ENCODE measurements around the gene TMEM26.

TMEM26 gene

DNA sequence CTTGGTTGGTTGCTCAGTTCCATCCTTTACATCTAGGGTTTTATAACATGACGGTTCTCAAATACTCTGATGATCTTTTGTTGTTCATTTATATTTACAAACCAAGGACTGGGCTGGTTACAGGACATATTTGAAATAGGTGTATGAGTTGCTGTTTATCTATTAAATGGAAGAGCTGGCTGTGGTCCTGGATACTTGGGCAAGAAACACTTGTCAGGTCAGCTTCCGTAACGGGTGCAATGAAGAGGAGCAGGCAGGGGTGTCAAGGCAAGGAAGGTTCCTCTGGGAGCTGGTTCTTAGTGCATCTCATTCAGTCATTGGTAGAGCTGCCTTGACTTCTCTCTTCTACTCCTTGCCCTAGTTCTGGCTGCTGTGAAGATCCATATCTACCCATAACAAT, 4.8 kb upstream of the TMEM26 start:
- no peak for DNase-seq

DNA sequence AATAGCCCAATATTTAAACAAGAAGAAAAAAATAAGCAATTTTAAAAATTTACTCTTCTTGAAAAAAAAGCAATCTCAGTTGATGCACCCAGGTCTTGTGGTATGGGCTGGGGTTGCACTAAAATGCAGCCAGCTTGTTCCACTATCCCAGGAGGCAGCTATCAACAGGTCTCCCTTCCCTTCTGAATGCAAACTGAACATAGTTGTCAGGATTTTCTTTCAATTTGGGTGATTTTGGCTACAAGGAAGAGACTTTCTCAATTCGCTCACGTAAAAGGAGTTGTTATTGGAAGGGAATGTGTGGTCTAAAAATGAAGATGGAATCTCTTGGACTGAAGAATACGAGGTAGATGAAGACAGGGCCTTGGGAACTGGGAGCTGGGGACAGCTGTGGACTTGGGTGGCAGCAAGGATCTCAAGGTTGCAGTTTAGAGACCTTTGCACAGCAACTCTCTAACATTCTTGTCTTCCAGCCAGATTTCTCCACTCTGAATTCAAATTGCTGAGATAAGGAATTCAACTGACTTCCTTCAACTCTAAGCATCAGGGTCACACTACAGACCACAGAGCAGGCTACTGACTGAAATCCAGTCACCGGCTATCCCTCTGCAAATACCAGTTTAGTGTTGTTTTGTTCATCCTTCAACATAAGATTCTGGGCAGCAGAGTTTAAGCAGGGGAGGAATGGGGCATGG, 3.1 kb upstream of the TMEM26 start:
- DNase-seq = peak; percentile 30

DNA sequence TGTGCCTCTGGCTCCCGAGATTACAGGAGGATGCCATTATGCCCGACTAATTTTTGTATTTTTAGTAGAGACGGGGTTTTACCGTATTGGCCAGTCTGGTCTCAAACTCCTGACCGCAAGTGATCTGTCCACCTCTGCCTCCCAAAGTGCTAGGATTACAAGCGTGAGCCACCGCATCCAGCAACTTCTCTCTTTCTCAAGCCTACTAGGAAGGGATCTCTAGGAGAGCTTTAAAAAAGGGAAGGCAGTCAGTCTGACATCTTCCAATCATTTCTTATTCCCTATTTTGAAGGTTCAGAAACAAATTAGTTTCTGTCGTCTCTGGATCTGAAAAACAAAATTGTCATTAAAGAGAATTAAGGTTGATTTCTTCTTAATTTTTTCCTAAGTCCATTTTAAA, 2.5 kb upstream of the TMEM26 start:
- no peak for DNase-seq

DNA sequence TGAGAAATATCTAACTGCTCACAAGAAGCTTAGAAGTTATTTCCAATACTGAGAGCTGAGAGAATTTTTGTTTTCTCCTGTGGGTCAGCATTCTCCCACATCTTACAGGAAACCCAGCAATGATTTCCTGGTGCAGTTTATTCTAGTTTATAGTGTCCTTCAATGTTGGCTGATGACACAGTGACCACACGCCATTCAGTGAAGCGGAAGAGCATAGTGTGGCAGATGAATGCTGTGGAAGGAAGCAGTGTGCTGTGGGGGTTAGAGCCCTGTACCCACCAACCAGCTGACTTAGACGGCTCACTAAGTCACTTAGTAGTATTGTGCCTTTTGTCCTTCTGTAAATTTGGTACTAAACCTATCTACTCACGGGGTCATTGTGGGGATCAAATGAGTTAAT, 1.4 kb upstream of the TMEM26 start:
- no peak for DNase-seq

DNA sequence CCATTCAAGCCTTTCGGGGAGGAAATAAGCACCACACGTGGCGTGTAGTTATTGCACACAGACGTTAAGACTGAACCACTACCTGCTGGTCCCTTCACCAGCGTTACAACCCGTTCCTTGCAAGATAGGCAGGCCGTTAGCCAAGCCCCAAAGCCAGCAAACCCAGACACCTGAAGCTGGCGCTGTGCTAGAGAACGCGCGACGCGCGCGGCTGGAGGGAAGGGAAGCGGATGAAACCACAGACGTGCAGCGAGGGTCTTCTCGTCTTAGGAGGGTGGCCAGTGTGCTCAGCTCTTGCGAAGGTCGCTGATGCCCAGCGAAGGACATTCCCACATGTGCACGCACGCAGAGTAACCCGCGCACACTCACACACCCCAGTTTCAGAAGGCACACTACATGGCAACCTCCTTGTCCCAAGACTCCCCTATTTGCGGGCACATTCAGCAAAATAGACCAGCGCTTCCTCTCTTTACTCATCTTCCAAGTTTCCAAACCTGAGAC, 980 bp downstream of the TMEM26 start:
- DNase-seq = peak; percentile 4

DNA sequence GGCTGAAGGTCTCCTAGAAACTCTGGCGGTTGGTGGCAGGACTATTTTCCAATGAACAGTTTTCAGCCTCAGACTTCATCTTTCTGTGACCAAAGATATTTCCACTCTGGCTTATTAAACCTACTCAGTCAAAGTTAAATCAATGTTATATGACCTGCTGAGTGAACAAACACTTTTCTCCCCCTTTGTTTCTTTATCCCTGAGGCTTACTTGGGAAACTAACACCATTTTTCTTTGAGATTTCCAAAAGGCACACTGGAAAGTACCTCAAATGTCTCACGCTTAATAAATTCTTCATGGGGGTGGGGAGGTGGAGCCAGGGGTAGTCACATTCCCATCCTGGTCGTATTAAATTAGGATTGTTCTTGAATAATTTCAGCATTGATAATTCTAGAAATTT, 1.8 kb downstream of the TMEM26 start:
- no peak for DNase-seq

DNA sequence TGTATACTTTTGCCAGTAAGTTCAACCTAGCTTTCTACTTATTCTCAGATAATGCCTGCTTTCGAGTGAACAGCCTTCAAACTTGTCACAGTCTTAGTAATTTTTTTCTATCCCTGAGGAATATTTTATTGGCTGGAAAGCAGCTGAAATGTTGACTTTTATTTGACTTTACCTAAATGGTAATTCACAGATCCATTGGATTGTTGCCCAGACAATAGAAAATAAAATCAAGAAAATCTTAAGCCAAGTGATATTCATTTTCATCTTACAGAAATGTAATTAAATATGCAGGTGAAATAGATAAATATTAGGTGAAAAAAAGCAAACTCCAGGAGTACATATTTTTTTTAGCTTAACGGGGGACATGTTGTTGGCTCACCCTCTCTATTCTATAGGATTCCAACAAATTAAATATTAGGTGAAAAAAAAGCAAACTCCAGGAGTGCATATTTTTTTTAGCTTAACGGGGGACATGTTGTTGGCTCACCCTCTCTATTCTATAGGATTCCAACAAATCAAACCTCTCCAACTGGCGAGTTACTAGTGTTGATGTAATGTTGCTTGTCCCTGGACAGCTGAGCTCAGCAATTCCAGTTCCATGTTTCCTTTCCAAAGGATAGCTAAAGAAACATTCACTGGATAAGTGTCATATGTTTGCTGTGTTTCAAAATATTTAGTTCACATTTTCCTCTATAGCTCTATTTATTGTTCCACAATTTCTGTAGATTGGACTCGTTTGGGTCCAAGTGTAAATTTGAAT, 4.2 kb downstream of the TMEM26 start:
- no peak for DNase-seq

DNA sequence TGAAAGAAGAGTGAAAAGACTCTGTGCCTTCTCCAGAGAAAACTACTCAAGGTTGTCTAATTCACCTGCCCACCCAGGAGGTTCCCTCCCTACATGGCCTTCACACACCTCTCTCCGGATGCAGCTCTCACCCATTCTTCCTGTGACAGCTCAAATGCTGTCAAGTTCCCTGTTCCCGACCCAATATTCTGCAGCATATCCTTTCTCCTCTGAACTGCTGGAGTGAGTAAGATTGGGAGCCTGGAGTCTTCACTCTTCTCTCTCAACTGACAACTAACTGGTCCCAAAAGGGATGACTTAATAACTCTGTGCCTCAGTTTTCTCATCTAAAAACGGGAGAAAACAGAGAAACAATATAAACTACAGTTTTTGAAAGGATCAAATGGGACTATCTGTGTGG, 5.1 kb downstream of the TMEM26 start:
- DNase-seq = no peak

DNA sequence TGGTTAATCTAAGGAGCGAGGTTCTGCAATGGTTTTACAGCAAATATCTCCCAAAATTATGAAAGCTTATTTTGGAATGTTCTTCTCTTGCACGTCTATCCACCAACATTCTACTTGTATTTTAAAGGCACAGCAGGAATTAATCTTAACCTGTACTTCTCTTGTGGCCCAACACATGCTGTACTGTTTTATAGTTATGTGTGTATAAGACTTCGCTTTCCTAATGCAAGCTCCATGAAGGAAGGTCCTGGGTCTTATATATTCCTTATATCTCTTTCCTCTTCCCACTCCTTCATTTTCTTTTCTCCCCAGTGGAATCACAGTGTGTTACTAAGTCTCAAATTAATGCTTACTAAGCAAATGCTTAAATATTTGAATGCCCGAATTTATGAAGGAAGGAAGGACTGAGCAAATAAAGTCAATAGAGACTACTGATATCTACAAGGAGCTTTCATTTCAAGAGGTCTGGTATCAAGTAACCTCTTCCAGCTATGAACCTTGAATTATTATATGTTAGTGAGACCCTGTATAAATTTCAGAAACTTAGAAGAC, 14.0 kb downstream of the TMEM26 start:
- no peak for DNase-seq

DNA sequence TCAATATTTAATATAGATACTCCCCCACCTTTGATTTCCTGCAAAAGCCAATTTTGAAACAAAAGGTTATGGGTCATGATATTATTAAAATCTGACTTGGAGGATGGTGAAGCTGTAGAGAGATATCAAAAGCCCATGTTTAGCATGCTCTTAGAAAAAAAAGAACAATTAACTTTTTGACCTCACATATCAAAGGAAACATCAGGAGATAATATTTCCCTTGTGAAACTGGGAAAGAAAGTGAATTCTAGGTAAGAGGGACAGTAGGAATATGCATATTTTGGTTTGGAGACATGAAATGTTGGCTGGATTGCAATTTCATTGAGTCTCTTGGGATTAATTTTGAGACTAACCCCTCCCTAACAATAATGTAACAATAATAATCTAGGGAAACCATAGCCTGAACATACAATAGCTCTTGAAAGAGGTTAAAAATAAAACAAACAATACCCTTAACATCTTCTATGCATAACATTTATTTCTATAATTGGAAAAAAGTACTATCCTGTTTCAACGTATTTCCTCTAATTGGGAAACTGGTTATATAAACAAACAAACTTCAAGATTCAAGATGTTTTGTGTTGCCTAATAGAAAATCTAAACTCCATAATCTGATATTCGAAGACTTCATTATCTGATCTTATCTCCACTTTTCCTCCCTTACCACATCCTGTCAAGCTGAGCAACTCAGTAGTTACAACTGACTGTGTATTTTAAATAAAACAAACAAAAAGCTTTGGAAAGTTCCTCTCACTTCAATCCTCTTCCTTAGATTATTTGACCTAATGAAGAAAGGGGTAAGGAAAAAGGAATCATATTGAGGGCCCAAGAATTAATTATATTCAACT, 14.8 kb downstream of the TMEM26 start:
- DNase-seq = peak; percentile 8

DNA sequence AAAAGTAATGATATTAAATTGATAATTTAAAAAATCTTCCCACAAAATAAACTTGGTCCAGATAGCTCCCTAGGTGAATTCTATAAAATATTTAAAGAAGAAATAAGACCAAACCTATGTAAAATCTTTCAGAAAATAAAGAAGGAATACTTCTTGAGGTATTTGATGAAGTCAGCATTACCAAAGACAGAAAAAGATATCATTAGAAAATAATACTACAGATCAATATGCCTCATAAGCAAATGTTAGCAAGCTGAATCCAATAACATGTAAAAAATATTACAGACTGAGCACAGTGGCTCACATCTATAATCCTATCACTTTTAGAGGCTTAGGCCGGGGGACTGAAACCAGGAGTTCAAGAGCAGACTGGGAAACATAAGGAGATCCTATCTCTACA, 30.0 kb downstream of the TMEM26 start:
- DNase-seq = no peak

DNA sequence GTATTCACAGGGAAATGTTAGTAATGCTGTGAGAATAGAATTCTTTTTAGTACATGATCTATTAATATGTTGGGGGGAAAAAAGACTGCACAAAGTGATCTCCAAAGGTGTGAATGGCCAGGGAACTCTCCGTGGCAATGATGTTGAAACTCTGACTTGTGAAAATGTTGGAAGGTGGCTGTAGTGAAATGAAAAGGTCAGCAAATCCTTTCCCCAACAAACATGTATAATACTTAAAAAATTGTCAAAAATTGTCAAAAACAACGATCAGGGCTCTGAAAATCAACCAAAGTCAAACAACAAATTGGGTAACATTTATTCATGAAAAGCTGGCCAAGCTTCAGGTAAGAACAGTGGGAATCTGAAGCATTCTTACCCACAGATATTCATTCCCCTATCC, 35.5 kb downstream of the TMEM26 start:
- DNase-seq = no peak

DNA sequence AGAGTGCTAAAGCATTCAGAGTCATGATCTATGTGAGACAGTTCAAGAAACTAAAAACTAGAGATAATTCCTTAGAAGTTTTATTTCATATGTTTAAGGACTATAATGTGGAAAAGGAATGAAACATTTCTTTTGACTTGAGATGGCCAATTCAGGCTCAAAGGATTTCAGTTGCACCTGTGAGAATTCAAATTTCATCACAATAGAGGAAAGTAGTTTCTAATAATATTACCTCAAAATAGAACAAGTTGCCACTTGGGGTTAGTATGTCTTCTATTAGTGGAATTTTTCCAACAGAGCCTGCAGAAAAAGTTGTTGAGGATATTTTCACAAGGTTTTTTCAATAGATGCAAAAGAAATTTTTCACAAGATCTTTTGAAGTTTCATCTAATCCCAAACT, 37.4 kb downstream of the TMEM26 start:
- no peak for DNase-seq

DNA sequence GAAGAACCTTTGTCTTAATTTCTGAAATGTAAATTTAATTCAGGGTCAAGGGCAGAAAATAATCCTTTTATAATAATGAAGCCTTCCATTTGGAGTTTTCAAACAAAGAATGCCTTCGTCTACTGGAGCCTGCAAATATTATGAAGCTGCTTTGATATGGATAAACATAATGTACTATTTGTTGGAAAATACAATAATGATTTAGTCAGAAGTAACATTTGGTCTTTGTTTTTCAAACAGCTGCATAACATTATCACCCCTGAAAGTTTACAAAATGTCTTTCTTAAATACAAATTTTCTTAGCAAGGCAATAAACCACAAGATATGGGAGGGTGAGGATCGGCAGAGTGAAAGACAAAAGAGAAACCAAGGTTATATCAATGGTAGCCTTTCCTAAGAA, 41.5 kb downstream of the TMEM26 start:
- no peak for DNase-seq

DNA sequence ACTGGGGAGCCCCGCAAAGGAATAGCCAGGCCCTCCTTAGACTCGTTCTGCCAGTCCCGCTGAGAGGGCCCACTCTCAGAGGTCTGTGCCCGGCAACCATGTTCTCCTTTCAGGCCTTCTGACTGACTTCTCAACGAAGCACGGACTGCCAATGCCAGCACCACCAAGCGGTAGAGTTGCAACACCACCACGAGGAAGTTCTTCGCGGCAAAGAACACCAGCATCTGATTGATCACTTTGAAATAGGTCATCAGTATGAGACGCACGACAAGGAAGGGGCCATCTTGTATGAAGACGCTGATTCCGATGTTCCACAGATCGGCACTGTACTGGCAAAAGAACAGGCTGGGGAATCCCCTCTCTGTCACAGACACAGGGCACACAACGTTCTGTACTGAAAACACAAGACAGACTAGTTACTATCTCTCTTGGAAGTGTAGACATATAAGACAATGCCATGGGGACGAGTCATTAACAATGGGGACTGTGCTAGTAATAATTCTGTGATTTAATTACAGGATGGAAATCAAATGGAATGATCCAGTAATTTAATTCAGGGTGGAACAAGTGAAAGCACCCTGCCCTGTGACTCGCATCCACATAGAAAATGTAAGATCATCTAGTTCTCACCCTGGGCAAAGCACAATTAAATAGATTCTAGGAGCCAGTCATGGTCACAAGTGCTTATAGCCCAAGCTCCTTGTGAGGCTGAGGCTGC, 42.7 kb downstream of the TMEM26 start:
- DNase-seq = no peak

DNA sequence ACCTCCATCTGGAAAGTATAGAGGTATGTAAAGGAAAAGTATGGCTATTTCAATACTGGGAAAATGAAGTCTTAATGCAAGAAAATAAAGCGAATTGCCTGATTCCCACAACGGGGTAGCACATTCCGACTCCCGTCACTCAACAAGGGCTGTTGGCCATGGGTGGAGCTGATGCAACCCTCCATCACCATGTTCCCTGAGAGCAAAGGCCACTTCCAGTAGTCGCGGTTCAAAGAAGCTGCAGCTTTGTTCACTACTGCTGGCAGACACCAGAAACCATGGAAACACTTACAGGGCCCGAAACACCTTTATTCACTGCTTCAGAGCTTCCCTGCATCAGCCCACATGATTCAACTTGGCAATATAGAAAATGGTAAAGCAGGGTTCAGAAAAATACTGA, 44.0 kb downstream of the TMEM26 start:
- DNase-seq = no peak

DNA sequence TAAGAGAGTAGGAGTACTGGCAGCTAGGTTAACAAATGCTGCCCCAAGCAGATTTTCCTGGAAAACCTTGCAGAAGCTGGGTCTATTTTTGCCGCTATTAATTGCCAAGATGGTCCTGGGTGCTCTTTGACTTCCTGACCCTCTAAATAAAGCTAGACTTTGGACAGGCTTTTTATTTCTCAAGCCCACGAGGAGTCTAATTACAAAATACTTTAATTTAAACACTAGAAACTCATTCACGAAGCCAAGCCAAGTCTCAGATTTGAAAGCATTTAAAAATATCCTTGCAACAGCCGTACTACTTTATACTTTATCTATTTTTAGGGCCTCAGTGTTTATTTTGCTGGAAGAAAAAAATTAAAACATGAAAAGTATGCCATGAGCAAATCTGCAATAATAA, 45.1 kb downstream of the TMEM26 start:
- DNase-seq = peak; percentile 40

DNA sequence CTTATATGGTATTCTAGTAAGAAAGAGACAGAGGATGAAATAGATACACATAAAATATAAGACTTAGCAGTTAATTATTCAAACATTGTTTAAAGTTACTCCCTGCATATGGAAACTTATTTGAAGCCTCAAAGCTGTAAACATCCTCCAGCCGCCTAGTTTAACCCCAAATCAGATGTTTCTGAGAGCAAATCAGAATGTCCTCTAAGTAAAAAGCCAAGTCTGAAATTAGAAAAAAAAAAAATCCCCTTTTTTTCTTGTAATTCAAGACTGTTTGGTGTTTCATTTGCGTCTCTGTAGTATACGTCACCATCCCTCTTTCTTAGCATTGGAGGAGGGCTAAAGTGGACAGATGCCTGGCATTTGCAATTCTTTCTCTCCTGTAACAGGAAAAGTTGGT, 46.4 kb downstream of the TMEM26 start:
- peak; percentile 16 for DNase-seq

DNA sequence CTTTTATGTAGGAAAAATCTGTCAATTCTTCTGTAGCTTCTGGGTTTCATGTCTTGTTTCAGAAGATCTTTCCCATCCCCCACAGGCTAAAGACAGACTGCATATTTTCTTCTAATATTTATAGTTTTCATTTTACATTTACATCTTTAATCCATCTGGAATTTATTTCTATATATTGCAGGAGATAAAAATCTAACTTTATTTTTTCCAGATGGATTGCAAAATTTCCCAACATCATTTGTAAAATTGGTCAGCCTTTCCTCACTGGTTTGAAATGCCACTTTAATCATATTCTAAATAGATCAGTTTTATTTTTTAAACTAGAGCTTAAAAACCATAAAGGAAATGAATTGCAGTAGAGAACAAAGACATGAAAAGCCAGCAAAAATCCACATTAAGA, 46.9 kb downstream of the TMEM26 start:
- peak; percentile 76 for DNase-seq

DNA sequence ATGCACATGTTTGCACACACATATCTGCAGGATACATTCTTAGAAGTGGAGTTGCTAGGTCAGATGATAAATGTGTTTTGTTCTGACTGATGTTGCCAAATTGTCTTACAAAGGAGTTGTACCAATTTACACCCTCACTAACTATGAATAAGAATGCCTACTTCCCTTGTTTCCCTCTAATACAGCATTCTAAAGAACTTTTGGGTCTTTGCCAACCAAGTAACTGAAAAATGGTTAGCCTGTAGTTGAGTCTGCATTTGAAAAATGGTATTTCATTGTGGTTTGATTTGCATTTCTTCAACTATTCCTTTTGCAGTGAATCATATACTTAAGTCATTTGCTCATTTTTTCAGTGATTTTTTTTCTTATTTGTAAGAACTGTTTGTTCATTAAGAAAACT, 48.4 kb downstream of the TMEM26 start:
- peak; percentile 91 for DNase-seq

DNA sequence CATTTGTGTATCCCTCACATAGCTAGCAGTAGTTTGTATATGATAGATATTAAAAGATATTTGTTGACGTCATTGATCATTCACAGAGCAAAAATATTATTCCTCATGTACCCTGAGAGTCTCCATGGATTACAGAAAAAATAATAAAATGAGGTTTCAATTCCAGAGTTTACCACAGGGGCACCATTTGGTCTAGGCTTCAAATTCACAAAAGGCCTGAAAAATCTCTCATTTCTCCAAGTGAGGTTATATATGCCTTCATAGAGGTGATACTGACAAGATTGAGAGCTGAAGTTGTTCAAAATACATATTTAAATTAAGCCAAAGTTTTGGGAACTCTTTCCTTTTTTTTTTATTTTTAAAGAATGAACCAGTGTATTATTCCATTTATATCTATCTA, 52.7 kb downstream of the TMEM26 start:
- no peak for DNase-seq

DNA sequence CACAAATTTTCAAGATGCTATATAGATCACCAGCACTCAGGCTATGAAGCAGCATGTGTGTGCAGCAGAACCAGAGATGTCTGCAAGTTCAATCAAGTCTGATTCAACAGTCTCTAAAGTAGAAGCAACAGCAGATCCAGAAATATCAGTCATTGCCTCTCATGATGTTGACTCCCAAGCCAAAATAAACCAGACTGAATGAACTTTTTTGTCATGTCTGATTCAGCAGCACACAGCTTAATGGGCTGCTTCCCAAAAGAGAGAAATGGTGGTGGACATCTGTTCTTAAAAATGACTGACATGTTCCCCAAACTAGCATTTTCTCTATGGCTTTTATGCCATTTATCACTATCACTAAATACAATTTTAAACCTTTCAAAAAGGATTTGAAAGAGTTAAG, 53.8 kb downstream of the TMEM26 start:
- DNase-seq = peak; percentile 41

All from fibroblast of skin of scalp (primary cell).